Stimulated activated memory B cell treated with anti-CD40 and anti-IgM and Interleukin-4, amounts not matched to agents 10 μg/mL and 1 μg/mL and 100 μg/mL, for 72 hours (primary cell): ENCODE results near the gene CACNG1.
"Not testable (repeated sequence)": the region's sequence is repeated elsewhere in the genome, so short reads cannot be mapped to it uniquely, and the experiment has no call there.

Experiments
- ATAC-seq: fragments of 150-1000 bp; cut with Tn5 transposase; 2 replicates; pipeline ENCODE4 v1.10.0; 2021
- H3K27ac Mint-ChIP-seq: one replicate; pipeline ENCODE4 v1.8.0; 2022; ENCODE audit warnings: mild to moderate bottlenecking, mixed read lengths
- H3K27me3 Mint-ChIP-seq: one replicate; pipeline ENCODE4 v1.8.0; 2022; ENCODE audit warnings: mixed read lengths
- H3K36me3 Mint-ChIP-seq: one replicate; pipeline ENCODE4 v1.8.0; 2022; ENCODE audit warnings: mixed read lengths
- H3K4me1 Mint-ChIP-seq: one replicate; pipeline ENCODE4 v1.8.0; 2022; ENCODE audit warnings: mixed read lengths
- H3K4me3 Mint-ChIP-seq: one replicate; pipeline ENCODE4 v1.8.0; 2022; ENCODE audit warnings: mild to moderate bottlenecking, moderate library complexity, mixed read lengths
- H3K9me3 Mint-ChIP-seq: one replicate; pipeline ENCODE4 v1.8.0; 2022; ENCODE audit warnings: mixed read lengths

The CACNG1 gene

GRCh38 chr17:67040652-67041051 lies 3.7 kb upstream of the CACNG1 start:
- H3K4me1 Mint-ChIP-seq, result no peaks in the 10 kb centered on the region
- ATAC-seq, result no peak
- H3K9me3 Mint-ChIP-seq, result no peaks in the 10 kb centered on the region
- no peak overlapping the region for H3K27ac Mint-ChIP-seq
- H3K36me3 Mint-ChIP-seq, result no peaks in the 10 kb centered on the region
- H3K4me3 Mint-ChIP-seq, result no peak overlapping the region
- H3K27me3 Mint-ChIP-seq, result peaks cover 20% of the 10 kb centered on the region

- not testable (repeated sequence) for H3K36me3 Mint-ChIP-seq, H3K27ac Mint-ChIP-seq, H3K4me1 Mint-ChIP-seq, H3K4me3 Mint-ChIP-seq, H3K9me3 Mint-ChIP-seq, ATAC-seq
- H3K27me3 Mint-ChIP-seq, result peaks cover 20% of the 10 kb centered on the region
These were observed 3.2 kb upstream of the CACNG1 start for GRCh38 chr17:67041119-67041518.

GRCh38 chr17:67041531-67041930 lies 2.8 kb upstream of the CACNG1 start:
- H3K4me1 Mint-ChIP-seq, result no peaks in the 10 kb centered on the region
- H3K36me3 Mint-ChIP-seq, result no peaks in the 10 kb centered on the region
- no peaks in the 10 kb centered on the region for H3K9me3 Mint-ChIP-seq
- no peak overlapping the region for H3K4me3 Mint-ChIP-seq
- H3K27ac Mint-ChIP-seq, result no peak overlapping the region
- peaks cover 20% of the 10 kb centered on the region for H3K27me3 Mint-ChIP-seq
- ATAC-seq, result no peak

- no peaks in the 10 kb centered on the region for H3K36me3 Mint-ChIP-seq
- peaks cover 14% of the 10 kb centered on the region for H3K27me3 Mint-ChIP-seq
- no peak overlapping the region for H3K4me3 Mint-ChIP-seq
- ATAC-seq, result no peak
- no peak overlapping the region for H3K27ac Mint-ChIP-seq
- H3K4me1 Mint-ChIP-seq, result no peaks in the 10 kb centered on the region
- H3K9me3 Mint-ChIP-seq, result peaks cover 4% of the 10 kb centered on the region
These were observed 2.1 kb upstream of the CACNG1 start for GRCh38 chr17:67041941-67042899.

GRCh38 chr17:67043283-67043682 lies 1.1 kb upstream of the CACNG1 start:
- H3K9me3 Mint-ChIP-seq, result peaks cover 6% of the 10 kb centered on the region
- no peaks in the 10 kb centered on the region for H3K36me3 Mint-ChIP-seq
- H3K27ac Mint-ChIP-seq, result no peak overlapping the region

GRCh38 chr17:67044940-67045339 lies 586 bp downstream of the CACNG1 start:
- H3K9me3 Mint-ChIP-seq, result peaks cover 17% of the 10 kb centered on the region
- H3K4me1 Mint-ChIP-seq, result no peaks in the 10 kb centered on the region
- no peak overlapping the region for H3K27ac Mint-ChIP-seq
- H3K27me3 Mint-ChIP-seq, result peaks cover 9% of the 10 kb centered on the region
- peaks cover 6% of the 10 kb centered on the region for H3K36me3 Mint-ChIP-seq
- no peak for ATAC-seq
- H3K4me3 Mint-ChIP-seq, result no peak overlapping the region

More at GRCh38 chr17:67043283-67043682, 1.1 kb upstream of the CACNG1 start:
- H3K4me3 Mint-ChIP-seq, result no peak overlapping the region
- H3K4me1 Mint-ChIP-seq, result no peaks in the 10 kb centered on the region
- no peak for ATAC-seq
- peaks cover 9% of the 10 kb centered on the region for H3K27me3 Mint-ChIP-seq

- Mint-ChIP-seq H3K27ac (no peak overlapping the region), H3K36me3 (peaks cover 6% of the 10 kb centered on the region), H3K4me3 (no peak overlapping the region), H3K9me3 (peaks cover 17% of the 10 kb centered on the region), H3K27me3 (peaks cover 9% of the 10 kb centered on the region), H3K4me1 (no peaks in the 10 kb centered on the region)
- no peak for ATAC-seq
These were observed 2.0 kb downstream of the CACNG1 start for GRCh38 chr17:67046398-67046797.

- Mint-ChIP-seq H3K27me3 (peaks cover 9% of the 10 kb centered on the region), H3K27ac (no peak overlapping the region), H3K4me1 (no peaks in the 10 kb centered on the region), H3K36me3 (peaks cover 6% of the 10 kb centered on the region), H3K4me3 (no peak overlapping the region), H3K9me3 (peaks cover 17% of the 10 kb centered on the region)
- ATAC-seq, result no peak
These were observed 3.0 kb downstream of the CACNG1 start for GRCh38 chr17:67047382-67047781.

- Mint-ChIP-seq H3K4me3 (no peak overlapping the region), H3K4me1 (no peaks in the 10 kb centered on the region), H3K27me3 (peaks cover 9% of the 10 kb centered on the region)
These were observed 4.8 kb downstream of the CACNG1 start for GRCh38 chr17:67049025-67049739.

GRCh38 chr17:67050066-67050465 lies 5.7 kb downstream of the CACNG1 start:
- no peak overlapping the region for H3K27ac Mint-ChIP-seq
- no peaks in the 10 kb centered on the region for H3K4me1 Mint-ChIP-seq
- no peak overlapping the region for H3K4me3 Mint-ChIP-seq
- peaks cover 9% of the 10 kb centered on the region for H3K27me3 Mint-ChIP-seq
- H3K9me3 Mint-ChIP-seq, result peaks cover 17% of the 10 kb centered on the region
- H3K36me3 Mint-ChIP-seq, result peaks cover 6% of the 10 kb centered on the region
- ATAC-seq, result no peak

More at GRCh38 chr17:67049025-67049739, 4.8 kb downstream of the CACNG1 start:
- ATAC-seq, result no peak
- H3K36me3 Mint-ChIP-seq, result peaks cover 6% of the 10 kb centered on the region
- peaks cover 17% of the 10 kb centered on the region for H3K9me3 Mint-ChIP-seq
- H3K27ac Mint-ChIP-seq, result no peak overlapping the region

GRCh38 chr17:67050471-67051154 lies 6.3 kb downstream of the CACNG1 start:
- Mint-ChIP-seq H3K36me3 (peaks cover 6% of the 10 kb centered on the region), H3K27ac (no peak overlapping the region), H3K4me3 (no peak overlapping the region), H3K9me3 (peaks cover 17% of the 10 kb centered on the region), H3K4me1 (no peaks in the 10 kb centered on the region), H3K27me3 (peaks cover 9% of the 10 kb centered on the region)
- ATAC-seq, result no peak

GRCh38 chr17:67051155-67051538 lies 6.8 kb downstream of the CACNG1 start:
- Mint-ChIP-seq H3K27me3 (peaks cover 6% of the 10 kb centered on the region), H3K4me1 (peaks cover 3% of the 10 kb centered on the region), H3K9me3 (peaks cover 18% of the 10 kb centered on the region), H3K4me3 (no peak overlapping the region), H3K36me3 (peaks cover 8% of the 10 kb centered on the region), H3K27ac (no peak overlapping the region)
- no peak for ATAC-seq

- Mint-ChIP-seq H3K36me3 (peaks cover 12% of the 10 kb centered on the region), H3K4me3 (no peak overlapping the region), H3K27me3 (no peaks in the 10 kb centered on the region), H3K27ac (no peak overlapping the region), H3K4me1 (peaks cover 10% of the 10 kb centered on the region), H3K9me3 (peaks cover 18% of the 10 kb centered on the region)
- ATAC-seq, result no peak
These were observed 7.5 kb downstream of the CACNG1 start for GRCh38 chr17:67051837-67052236.

GRCh38 chr17:67052720-67053437 lies 8.5 kb downstream of the CACNG1 start:
- Mint-ChIP-seq H3K27ac (no peak overlapping the region), H3K4me3 (no peak overlapping the region), H3K4me1 (peaks cover 13% of the 10 kb centered on the region), H3K27me3 (no peaks in the 10 kb centered on the region), H3K36me3 (peaks cover 13% of the 10 kb centered on the region), H3K9me3 (peaks cover 17% of the 10 kb centered on the region)
- no peak for ATAC-seq
